ENCODE results near the gene ANKRD39.

Gene ANKRD39

GRCh38 chr2:96828436-96828835, 29.4 kb downstream of the ANKRD39 start:
- no peak for TF ChIP-seq CTCF (conservative IDR thresholded peaks at IDR 0.05)
- no peak overlapping the region for H3K27ac ChIP-seq

GRCh38 chr2:96826546-96827278, 31.1 kb downstream of the ANKRD39 start:
- H3K27ac ChIP-seq: no peak overlapping the region
- TF ChIP-seq CTCF (conservative IDR thresholded peaks at IDR 0.05): no peak

- no peak for TF ChIP-seq CTCF (conservative IDR thresholded peaks at IDR 0.05)
- no peak overlapping the region for H3K27ac ChIP-seq
Observed at GRCh38 chr2:96825057-96825456, 32.8 kb downstream of the ANKRD39 start.

- no peak for TF ChIP-seq CTCF (conservative IDR thresholded peaks at IDR 0.05)
- H3K27ac ChIP-seq: peak overlapping the region; percentile 23; the same call in 1 of the 2 replicates
Observed at GRCh38 chr2:96824079-96824870, 33.5 kb downstream of the ANKRD39 start.

GRCh38 chr2:96823198-96823597, 34.6 kb downstream of the ANKRD39 start:
- H3K27ac ChIP-seq: no peak overlapping the region
- TF ChIP-seq CTCF (conservative IDR thresholded peaks at IDR 0.05): no peak

- H3K27ac ChIP-seq: no peak overlapping the region
Observed at GRCh38 chr2:96822786-96823185, 35.0 kb downstream of the ANKRD39 start.

More at GRCh38 chr2:96822786-96823185, 35.0 kb downstream of the ANKRD39 start:
- no peak for TF ChIP-seq CTCF (conservative IDR thresholded peaks at IDR 0.05)

All from VCaP (cell line).